Measurements from ENCODE around the gene SYT3. TPM values are rescaled to one million over a fixed set of nuclear protein-coding genes. Genes with fewer than 3 reads are reported as not detected.

Gene SYT3
- 0.11 TPM for total RNA-seq
- long read RNA-seq, result 0 reads

GRCh38 chr19:50639121-50640112 is at the start of gene SYT3:
Gene SYT3, minus strand, starts transcription at chr19:50639881. Its CDS starts 2,470 bp downstream, at chr19:50637411.
- DNase-seq (peak; percentile 70), ATAC-seq (ENCODE audit: poor library complexity) (peak; percentile 90)
- intact Hi-C loops (cut with DNase I), result no loop called here

GRCh38 chr19:50688766-50689165 is 49.1 kb upstream of the SYT3 start:
- ATAC-seq (ENCODE audit: poor library complexity), result no peak
- no peak for DNase-seq
- intact Hi-C loops (cut with DNase I), result no loop called here

- DNase-seq (no peak), ATAC-seq (ENCODE audit: poor library complexity) (no peak)
- intact Hi-C loops (cut with DNase I), result no loop called here
Measured at GRCh38 chr19:50686310-50687032, 46.8 kb upstream of the SYT3 start.

GRCh38 chr19:50679177-50680125 is 39.8 kb upstream of the SYT3 start:
- intact Hi-C loops (cut with DNase I), result loop anchor here (10.0 kb wide), 1 partner anchor 105 kb away; no protein-coding TSS in a partner anchor
- DNase-seq, result peak; percentile 88
- ATAC-seq (ENCODE audit: poor library complexity), result peak; percentile 95

- DNase-seq, result no peak
- intact Hi-C loops (cut with DNase I), result loop anchor here (10.0 kb wide), 1 partner anchor 106 kb away; no protein-coding TSS in a partner anchor
- ATAC-seq (ENCODE audit: poor library complexity), result no peak
Measured at GRCh38 chr19:50678323-50678722, 38.6 kb upstream of the SYT3 start.

GRCh38 chr19:50677636-50678035 is 38.0 kb upstream of the SYT3 start:
- no peak for ATAC-seq (ENCODE audit: poor library complexity)
- intact Hi-C loops (cut with DNase I), result loop anchor here (10.0 kb wide), 1 partner anchor 107 kb away; no protein-coding TSS in a partner anchor
- no peak for DNase-seq

- DNase-seq (no peak), ATAC-seq (ENCODE audit: poor library complexity) (no peak)
- intact Hi-C loops (cut with DNase I), result loop anchor here (10.0 kb wide), 1 partner anchor 108 kb away; no protein-coding TSS in a partner anchor
Measured at GRCh38 chr19:50676625-50677197, 37.0 kb upstream of the SYT3 start.

GRCh38 chr19:50673118-50673517 is 33.4 kb upstream of the SYT3 start:
- intact Hi-C loops (cut with DNase I), result loop anchor here (10.0 kb wide), 1 partner anchor 112 kb away; no protein-coding TSS in a partner anchor
- no peak for ATAC-seq (ENCODE audit: poor library complexity)
- no peak for DNase-seq

GRCh38 chr19:50670102-50670380 is 30.4 kb upstream of the SYT3 start:
- ATAC-seq (ENCODE audit: poor library complexity) (no peak), DNase-seq (no peak)
- intact Hi-C loops (cut with DNase I), result loop anchor here (10.0 kb wide), 1 partner anchor 115 kb away; no protein-coding TSS in a partner anchor

- no peak for DNase-seq
- intact Hi-C loops (cut with DNase I), result loop anchor here (10.0 kb wide), 1 partner anchor 115 kb away; no protein-coding TSS in a partner anchor
Measured at GRCh38 chr19:50669302-50670101, 29.8 kb upstream of the SYT3 start.

GRCh38 chr19:50668879-50669278 is 29.2 kb upstream of the SYT3 start:
- intact Hi-C loops (cut with DNase I), result no loop called here

More at GRCh38 chr19:50669302-50670101, 29.8 kb upstream of the SYT3 start:
- ATAC-seq (ENCODE audit: poor library complexity), result no peak

GRCh38 chr19:50668416-50668815 is 28.7 kb upstream of the SYT3 start:
- DNase-seq, result no peak
- intact Hi-C loops (cut with DNase I), result no loop called here
- ATAC-seq (ENCODE audit: poor library complexity), result no peak

More at GRCh38 chr19:50668879-50669278, 29.2 kb upstream of the SYT3 start:
- DNase-seq (no peak), ATAC-seq (ENCODE audit: poor library complexity) (no peak)

- DNase-seq (no peak), ATAC-seq (ENCODE audit: poor library complexity) (no peak)
- intact Hi-C loops (cut with DNase I), result no loop called here
Measured at GRCh38 chr19:50667759-50668231, 28.1 kb upstream of the SYT3 start.

- intact Hi-C loops (cut with DNase I), result no loop called here
- ATAC-seq (ENCODE audit: poor library complexity) (no peak), DNase-seq (no peak)
Measured at GRCh38 chr19:50667177-50667758, 27.6 kb upstream of the SYT3 start.

GRCh38 chr19:50666346-50667176 is 26.9 kb upstream of the SYT3 start:
- intact Hi-C loops (cut with DNase I), result no loop called here
- ATAC-seq (ENCODE audit: poor library complexity) (no peak), DNase-seq (no peak)

- intact Hi-C loops (cut with DNase I), result no loop called here
- ATAC-seq (ENCODE audit: poor library complexity) (no peak), DNase-seq (no peak)
Measured at GRCh38 chr19:50664204-50664603, 24.5 kb upstream of the SYT3 start.

All from Right ventricle myocardium superior (tissue), 1 donor.